Activated CD4-positive, alpha-beta T cell treated with anti-CD3 and anti-CD28 coated beads, Interleukin-2, amount 50 U/mL, for 16 hours (primary cell): ENCODE measurements around the gene ZNF133.
"Not testable (repeated sequence)": the region's sequence is repeated elsewhere in the genome, so short reads cannot be mapped to it uniquely, and the experiment has no call there.

ENCODE experiments used
- DNase-seq: peaks from one replicate; pipeline ENCODE4 v3.0.0-alpha.2; 2020

Gene ZNF133

DNA sequence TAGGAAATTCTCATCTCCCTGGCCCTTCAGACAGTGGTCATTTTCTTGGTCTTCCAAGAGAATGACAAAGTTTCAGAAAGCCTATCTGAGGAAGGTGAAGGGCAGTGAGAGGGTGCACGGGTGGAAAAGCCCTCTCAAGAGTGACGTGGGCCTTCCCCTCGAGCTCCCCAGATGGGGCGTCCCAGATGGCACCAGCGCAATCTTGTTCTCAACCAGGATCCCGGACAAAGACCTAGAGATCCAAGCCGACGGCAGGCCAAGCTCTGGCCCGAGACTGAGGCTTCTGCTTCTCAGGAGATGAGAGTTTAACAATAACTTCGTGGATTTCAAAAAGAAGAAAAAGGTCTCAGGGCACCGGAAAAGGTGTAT lies 797 bp upstream of the ZNF133 start:
- DNase-seq = no peak

DNA sequence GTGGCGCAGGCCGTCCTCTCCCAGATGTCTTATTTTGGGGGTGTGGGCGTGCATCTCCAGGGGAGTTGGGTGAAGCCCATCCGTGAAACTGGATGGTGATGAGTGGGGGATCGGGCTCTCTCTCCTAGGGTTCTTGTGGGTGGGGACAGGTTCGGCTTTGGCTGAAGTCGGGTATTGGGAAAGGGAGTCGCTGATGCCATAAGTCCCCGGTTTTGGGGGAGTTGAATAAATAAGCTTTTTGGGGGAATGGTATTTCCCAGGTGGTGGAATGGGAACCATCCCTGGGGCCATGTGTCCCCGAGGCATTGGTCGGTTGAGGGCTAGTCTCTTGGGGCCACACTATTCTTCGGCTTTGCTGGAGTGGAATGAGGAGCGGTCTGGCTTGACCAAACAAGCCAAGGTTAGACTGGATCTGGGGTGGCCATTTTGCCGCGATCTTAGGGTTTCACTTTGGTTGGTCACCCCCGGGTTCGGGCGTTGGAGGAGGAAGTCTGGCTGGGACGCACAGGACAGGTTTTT lies 481 bp downstream of the ZNF133 start:
- no peak for DNase-seq

- no peak for DNase-seq
These were observed 979 bp downstream of the ZNF133 start for GRCh38 chr20:18289306-18289705.

DNA sequence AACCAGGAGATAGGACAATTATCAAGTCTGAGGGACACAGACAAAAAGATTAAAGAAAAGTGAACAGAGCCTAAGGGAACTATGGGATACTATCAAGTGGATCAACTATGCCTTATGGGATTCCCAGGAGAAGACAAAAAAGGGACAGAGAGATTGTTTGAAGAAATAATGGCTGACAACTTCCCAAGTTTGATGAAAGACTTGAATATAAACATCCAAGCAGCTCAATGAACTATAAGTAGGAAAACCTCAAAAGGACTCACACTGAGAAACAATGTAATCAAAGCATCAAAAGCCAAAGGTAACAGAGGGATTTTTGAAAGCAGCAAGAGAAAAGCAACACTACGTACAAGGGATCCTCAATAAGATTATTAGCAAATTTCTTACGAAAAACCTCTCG lies 11.0 kb downstream of the ZNF133 start:
- no peak for DNase-seq

DNA sequence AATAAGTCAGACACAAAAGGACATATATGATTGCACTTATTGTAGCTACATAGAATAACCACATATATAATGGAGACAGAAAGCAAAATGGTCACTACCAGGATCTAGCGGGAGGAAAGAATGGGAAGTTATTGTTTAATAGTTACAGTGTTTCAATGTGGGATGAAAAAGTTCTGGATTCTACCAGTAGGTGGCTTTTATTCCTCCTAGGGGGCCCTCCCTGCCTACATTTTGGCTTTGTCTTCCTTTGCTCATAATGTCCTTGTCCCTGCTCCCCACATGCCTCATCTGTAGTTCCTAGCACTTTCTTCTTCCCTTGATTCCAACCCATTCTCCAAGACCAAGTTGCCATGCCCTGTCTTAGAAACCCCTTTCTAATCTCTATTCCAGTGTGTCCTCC lies 16.3 kb downstream of the ZNF133 start:
- no peak for DNase-seq

GRCh38 chr20:18307301-18307700 lies 19.0 kb downstream of the ZNF133 start:
- no peak for DNase-seq

- no peak for DNase-seq
These were observed 21.7 kb downstream of the ZNF133 start for GRCh38 chr20:18310051-18310450.

DNA sequence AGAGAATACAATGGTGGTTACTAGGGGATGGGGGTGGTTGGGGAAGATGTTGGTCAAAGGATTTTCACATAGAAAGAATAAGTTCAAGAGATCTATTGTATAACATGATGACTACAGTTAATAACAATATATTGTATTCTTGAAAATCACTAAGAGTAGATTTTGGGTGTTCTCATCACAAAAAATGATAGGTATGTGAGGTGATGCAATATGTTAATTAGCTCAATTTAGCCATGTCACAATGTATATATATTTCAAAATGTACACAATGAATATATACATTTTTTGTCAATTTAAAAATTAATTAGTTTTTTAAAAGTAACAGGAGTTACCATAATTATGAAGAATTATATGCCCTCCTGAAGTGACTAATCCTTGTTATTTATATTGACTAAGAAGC lies 22.3 kb downstream of the ZNF133 start:
- DNase-seq = no peak

DNA sequence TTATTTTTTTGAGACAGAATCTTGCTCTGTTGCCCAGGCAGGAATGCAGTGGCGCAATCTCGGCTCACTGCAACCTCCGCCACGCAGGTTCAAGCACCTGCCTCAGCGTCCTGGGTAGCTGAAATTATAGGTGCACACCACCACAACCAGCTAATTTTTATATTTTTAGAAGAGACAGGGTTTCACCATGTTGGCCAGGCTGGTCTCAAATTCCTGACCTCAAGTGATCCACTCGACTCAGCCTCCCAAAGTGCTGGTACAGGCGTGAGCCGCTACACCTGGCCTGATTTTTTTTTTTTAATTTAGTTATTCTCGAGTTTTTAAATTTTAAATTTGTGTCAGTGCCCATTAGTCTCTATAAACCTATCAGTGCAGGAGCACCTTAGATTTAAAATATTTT lies 24.4 kb downstream of the ZNF133 start:
- DNase-seq = no peak

- no peak for DNase-seq
These were observed 25.1 kb downstream of the ZNF133 start for GRCh38 chr20:18313411-18313810.

DNA sequence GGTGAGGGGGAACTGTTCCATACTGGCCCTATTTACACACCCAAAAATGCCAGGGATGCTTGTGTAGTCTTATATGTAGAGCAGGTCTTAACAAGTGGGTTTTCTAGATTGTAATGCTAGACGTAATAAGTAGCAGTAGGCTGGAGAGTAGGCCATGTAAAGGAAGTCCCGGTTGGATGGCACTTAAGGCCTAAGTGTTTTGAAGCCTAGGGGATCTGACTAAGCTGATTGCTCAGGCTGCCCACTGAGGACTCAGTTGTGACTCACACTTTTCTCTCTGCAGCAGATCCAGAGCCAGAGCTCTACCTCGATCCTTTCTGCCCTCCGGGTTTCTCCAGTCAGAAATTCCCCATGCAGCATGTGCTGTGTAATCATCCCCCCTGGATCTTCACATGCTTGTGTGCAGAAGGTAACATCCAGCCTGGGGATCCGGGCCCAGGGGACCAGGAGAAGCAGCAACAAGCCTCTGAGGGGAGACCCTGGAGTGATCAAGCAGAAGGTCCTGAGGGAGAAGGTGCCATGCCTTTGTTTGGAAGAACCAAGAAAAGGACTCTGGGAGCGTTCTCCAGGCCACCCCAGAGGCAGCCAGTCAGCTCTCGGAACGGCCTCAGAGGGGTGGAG lies 26.6 kb downstream of the ZNF133 start:
- no peak for DNase-seq

DNA sequence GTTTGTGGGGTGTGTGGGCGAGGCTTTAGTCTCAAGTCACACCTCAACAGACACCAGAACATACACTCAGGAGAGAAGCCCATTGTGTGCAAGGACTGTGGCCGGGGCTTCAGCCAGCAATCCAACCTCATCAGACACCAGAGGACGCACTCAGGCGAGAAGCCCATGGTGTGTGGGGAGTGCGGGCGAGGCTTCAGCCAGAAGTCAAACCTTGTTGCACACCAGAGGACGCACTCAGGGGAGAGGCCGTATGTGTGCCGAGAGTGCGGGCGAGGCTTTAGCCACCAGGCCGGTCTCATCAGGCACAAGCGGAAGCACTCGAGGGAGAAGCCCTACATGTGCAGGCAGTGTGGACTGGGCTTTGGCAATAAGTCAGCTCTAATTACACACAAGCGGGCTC lies 27.8 kb downstream of the ZNF133 start:
- no peak for DNase-seq

- DNase-seq = no peak
These were observed 33.0 kb downstream of the ZNF133 start for GRCh38 chr20:18321316-18321715.

GRCh38 chr20:18321976-18322950 lies 33.9 kb downstream of the ZNF133 start:
- no peak for DNase-seq

DNA sequence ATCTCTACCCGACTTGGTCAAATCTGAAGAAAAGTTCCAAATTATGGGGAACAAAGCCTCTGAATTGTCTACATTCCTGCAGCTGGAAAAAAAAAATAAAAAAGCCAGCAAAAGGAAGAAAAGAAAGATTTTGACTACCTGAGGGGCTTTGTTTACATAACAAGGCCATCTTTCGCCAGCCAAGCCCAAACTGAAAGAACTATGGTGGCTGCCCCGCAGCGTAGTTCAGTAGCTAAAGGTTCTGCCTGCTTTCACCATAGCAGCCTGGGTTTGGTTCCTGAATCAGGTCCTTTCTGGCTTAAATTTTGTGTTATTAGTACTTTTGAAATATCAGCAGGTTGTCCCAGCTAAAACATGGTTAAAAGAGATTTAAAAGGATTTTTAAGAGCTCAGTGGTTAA lies 35.4 kb downstream of the ZNF133 start:
- DNase-seq = no peak

GRCh38 chr20:18324596-18325089 lies 36.3 kb downstream of the ZNF133 start:
- DNase-seq = no peak

GRCh38 chr20:18326990-18327389 lies 38.7 kb downstream of the ZNF133 start:
- no peak for DNase-seq

- DNase-seq = no peak
These were observed 43.4 kb downstream of the ZNF133 start for GRCh38 chr20:18331694-18332093.

DNA sequence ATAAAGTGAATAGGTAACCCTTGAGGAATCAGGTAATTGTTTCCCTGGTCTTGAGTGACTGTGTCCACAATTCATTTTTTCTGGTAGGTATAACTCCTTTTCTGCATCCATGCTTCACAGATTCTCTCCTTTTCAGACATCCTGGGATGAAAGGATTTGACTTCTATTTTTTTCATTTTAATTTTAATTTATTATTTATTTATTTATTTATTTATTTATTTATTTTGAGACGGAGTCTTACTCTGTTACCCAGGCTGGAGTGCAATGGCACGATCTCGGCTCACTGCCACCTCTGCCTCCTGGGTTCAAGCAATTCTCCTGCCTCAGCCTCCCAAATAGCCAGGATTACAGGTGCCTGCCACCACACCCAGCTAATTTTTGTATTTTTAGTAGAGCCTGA lies 61.4 kb downstream of the ZNF133 start:
- not testable (repeated sequence) for DNase-seq

DNA sequence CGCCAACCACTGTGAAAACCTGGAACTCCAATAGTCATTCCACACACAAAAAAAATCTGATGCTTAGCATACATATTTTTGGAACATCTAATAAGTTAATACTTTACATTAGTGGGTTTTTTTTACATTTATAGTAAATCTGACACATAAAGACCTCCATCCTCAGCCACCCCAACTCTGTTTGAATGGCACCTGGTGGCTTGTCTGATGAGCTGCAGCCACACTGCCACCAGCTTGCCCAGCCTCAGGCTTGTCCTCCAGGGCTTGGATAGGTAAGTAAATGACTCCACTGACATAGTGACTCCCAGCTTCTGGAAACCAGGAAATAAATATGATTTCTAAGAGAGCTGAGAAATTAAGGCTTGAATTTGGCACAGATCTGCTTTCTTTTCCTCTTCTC lies 71.5 kb downstream of the ZNF133 start:
- DNase-seq = no peak

DNA sequence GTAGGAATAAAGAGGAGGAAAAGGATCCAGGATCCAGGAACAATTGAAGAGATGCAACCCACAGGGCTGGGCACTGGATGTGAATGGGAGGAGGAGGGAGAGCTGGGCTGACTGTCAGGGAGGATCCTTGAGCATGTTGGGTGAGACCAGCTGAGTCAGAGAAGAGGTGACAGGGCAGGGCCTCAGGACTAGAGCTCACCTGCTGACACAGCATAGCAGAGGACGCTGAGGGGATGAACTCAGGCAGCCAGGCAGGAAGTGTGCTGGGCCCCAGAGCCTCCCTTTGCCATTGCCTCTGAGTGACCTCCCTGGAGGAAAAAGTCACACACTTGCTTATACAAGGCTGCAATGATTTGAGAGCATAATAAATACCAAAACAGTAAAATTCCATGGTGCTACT lies 72.3 kb downstream of the ZNF133 start:
- DNase-seq = no peak

DNA sequence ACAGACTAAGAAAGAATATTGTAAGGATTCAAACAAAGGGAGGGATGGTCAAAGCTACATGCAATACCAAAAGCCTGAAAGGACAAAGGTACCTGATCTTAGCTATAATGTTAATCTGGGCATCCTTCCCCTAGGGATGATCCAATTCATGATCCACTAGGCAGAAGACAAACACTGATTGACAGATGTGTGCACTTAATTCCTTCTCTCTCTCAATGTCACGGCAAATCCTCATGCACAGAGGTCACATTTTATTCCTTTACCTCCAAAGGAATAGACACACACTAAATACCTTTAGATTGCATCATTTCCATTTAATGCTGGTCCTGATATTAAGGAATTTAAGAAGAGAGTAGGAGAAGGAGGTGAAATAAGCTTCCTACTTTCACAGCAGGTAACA lies 73.4 kb downstream of the ZNF133 start:
- no peak for DNase-seq

DNA sequence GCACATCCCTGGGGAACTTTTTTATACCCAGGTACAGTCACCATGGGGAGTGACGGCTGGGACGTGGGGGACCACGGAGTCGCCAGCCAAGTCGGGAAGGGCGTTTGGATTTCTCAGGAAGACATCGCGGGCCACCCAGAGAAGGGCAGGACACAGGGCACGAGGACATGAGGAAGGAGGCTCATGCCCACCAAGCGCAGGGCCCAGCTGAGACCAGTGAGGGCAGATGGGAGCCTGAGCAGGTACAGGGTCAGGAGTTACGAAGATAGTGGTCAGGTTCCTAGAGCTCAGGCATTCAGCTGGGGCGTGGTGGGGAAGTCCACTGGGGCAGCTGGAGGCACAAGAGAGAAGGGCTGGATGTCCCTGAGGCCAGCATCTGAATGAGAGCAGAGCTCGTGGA lies 74.6 kb downstream of the ZNF133 start:
- no peak for DNase-seq

DNA sequence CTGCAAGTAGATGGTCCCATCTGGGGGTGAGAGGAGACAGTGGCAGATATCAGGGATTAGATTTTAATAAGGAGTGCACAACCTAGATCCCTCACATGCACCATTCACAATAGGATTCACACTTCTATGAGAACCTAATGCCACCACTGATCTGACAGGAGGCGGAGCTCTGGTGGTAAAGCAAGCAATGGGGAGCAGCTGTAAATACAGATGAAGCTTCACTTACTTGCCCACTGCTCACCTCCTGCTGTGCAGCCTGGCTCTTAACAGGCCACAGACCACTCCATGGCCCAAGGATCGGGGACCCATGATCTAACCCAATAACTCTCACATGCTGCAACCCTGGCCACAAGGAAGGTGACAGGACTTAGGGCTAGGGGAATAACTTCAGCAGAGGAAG lies 75.4 kb downstream of the ZNF133 start:
- no peak for DNase-seq
